Measurements from ENCODE around the gene MAGI2.

- TF ChIP-seq CTCF (IDR thresholded peaks at IDR 0.05; ENCODE audit: borderline replicate concordance, extremely low read depth, low read length, poor library complexity, severe bottlenecking) (no peak), EZH2 (IDR thresholded peaks at IDR 0.05; ENCODE audit: borderline replicate concordance, low read depth, low read length, severe bottlenecking) (no peak)
Measured at GRCh38 chr7:78704504-78704903, 749.0 kb downstream of the MAGI2 start.

Measured in DND-41 (cell line).